GM21526 (cell line): Measurements from ENCODE around the gene RAC3.

Experiments
- ATAC-seq: cut with Tn5 transposase; IDR thresholded peaks from one replicate; pipeline ENCODE4 v1.9.1; 2021; ENCODE audit warnings: moderate library complexity; ENCODE audit not compliant: unreplicated experiment, low FRiP score

RAC3 gene

GRCh38 chr17:82011617-82012187 lies 19.8 kb upstream of the RAC3 start:
- no peak for ATAC-seq

GRCh38 chr17:82012261-82012639 lies 19.2 kb upstream of the RAC3 start:
- ATAC-seq = no peak

GRCh38 chr17:82012640-82013295 lies 18.7 kb upstream of the RAC3 start:
- no peak for ATAC-seq

GRCh38 chr17:82013341-82013740 lies 18.1 kb upstream of the RAC3 start:
- ATAC-seq = no peak

- no peak for ATAC-seq
Observed at GRCh38 chr17:82013772-82014321, 17.6 kb upstream of the RAC3 start.

- no peak for ATAC-seq
Observed at GRCh38 chr17:82014432-82014831, 17.0 kb upstream of the RAC3 start.

GRCh38 chr17:82014971-82015310 lies 16.5 kb upstream of the RAC3 start:
- ATAC-seq = no peak

- no peak for ATAC-seq
Observed at GRCh38 chr17:82015311-82015971, 16.0 kb upstream of the RAC3 start.

- ATAC-seq = no peak
Observed at GRCh38 chr17:82016061-82016874, 15.2 kb upstream of the RAC3 start.

GRCh38 chr17:82016875-82017459 lies 14.5 kb upstream of the RAC3 start:
- no peak for ATAC-seq

GRCh38 chr17:82017612-82018151 lies 13.8 kb upstream of the RAC3 start:
- no peak for ATAC-seq

- ATAC-seq = no peak
Observed at GRCh38 chr17:82018152-82018988, 13.1 kb upstream of the RAC3 start.

GRCh38 chr17:82018989-82019689 lies 12.3 kb upstream of the RAC3 start:
- no peak for ATAC-seq

- no peak for ATAC-seq
Observed at GRCh38 chr17:82019690-82020571, 11.5 kb upstream of the RAC3 start.

- ATAC-seq = no peak
Observed at GRCh38 chr17:82020572-82021106, 10.8 kb upstream of the RAC3 start.

GRCh38 chr17:82021107-82021899 lies 10.2 kb upstream of the RAC3 start:
- ATAC-seq = no peak

- ATAC-seq = no peak
Observed at GRCh38 chr17:82021900-82022309, 9.6 kb upstream of the RAC3 start.
